Stomach (tissue), 4 donors: ENCODE data around the gene TAF5.
"Not testable (repeated sequence)": the region's sequence is repeated elsewhere in the genome, so short reads cannot be mapped to it uniquely, and the experiment has no call there.

Experiments
- EP300 ChIP-seq: sonication (generic); formaldehyde crosslinking; IDR thresholded peaks from one replicate; pipeline ENCODE4 v1.6.1; 2017; ENCODE audit warnings: antibody characterized with exemption
- POLR2A ChIP-seq, 4 donors: fragments of 450-650 bp; IDR thresholded peaks; one replicate each; pipeline ENCODE4 v1.6.1; 2016; ENCODE audit warnings: antibody characterized with exemption in 4 of 4, control low read depth in 2 of 4, mild to moderate bottlenecking in 1 of 4, moderate library complexity in 1 of 4
- TF ChIP-seq, protein P1 (sequence below), 7 experiments: fragments of 450-650 bp in 4 of 7; fragments of 200-600 bp in 3 of 7; sonication (generic) in 3 of 7; IDR thresholded peaks; one replicate each; pipeline ENCODE4 v1.5.1; 2016 to 2019; ENCODE audit warnings: antibody characterized with exemption in 7 of 7, control low read depth in 2 of 7, mild to moderate bottlenecking in 1 of 7

DNA sequence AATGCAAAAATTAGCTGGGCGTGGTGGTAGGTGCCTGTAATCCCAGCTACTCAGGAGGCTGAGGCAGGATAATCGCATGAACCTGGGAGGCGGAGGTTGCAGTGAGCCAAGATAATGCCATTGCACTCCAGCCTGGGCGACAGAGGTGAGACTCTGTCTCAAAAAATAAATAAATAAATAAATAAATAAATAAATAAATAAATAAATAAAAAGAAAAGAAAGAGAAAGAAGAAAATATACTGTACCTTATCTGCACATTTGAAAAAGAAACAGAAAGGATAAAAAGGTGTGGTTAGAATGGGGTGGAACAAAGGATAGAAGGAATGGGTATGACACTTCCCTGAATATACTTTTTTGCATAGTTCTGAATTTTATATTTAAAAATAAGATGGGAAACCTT, 8.3 kb upstream of the TAF5 start:
- TF ChIP-seq, protein P1, sequence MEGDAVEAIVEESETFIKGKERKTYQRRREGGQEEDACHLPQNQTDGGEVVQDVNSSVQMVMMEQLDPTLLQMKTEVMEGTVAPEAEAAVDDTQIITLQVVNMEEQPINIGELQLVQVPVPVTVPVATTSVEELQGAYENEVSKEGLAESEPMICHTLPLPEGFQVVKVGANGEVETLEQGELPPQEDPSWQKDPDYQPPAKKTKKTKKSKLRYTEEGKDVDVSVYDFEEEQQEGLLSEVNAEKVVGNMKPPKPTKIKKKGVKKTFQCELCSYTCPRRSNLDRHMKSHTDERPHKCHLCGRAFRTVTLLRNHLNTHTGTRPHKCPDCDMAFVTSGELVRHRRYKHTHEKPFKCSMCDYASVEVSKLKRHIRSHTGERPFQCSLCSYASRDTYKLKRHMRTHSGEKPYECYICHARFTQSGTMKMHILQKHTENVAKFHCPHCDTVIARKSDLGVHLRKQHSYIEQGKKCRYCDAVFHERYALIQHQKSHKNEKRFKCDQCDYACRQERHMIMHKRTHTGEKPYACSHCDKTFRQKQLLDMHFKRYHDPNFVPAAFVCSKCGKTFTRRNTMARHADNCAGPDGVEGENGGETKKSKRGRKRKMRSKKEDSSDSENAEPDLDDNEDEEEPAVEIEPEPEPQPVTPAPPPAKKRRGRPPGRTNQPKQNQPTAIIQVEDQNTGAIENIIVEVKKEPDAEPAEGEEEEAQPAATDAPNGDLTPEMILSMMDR (IDR thresholded peaks at IDR 0.05) = not testable (repeated sequence)
- TF ChIP-seq EP300; POLR2A (IDR thresholded peaks at IDR 0.05): not testable (repeated sequence)
